Activated T-cell treated with anti-CD3 and anti-CD28 coated beads for 24 hours (primary cell): ENCODE results near the gene YARS1.

ENCODE experiments used
- DNase-seq: peaks from one replicate; pipeline ENCODE4 v3.0.0-alpha.2; 2020; ENCODE audit warnings: low read depth

YARS1 gene

DNA sequence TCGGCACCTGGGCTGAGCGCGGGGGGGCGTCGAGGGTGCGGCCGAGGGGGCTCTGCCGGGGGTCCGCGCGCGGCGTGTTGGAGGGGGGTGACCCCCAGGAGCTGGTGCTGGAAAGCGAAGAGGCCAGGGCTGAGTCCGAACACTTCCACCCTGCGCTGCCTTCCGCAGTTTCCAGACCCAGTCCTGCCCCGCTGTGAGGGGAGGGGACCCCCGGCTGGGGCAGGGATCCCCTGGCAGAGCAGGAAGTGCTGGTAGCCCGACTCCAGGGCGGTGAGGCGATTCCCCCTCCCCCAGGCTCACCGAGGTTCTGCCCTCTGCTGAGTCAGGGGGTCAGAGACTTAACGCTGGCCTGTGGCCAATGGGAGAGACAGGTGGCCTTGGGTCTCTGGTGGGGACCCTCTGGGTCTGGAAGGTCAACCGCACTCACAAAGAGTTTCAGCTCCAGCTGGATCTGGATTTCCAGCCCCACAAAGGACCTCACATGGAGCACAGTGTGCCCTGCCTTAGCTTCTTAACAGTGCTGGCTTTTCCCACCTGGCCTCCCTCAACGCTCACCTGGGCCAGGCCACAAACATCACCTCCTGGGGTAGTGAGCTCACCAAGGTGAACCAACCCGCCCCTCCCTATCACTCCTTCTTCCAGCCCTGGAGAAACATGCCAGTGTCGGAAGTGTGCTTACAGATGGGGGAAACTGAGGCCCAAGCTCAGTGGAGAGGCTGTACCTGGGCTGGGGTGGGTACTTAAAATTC is 74.8 kb downstream of the YARS1 start:
- DNase-seq, result no peak

DNA sequence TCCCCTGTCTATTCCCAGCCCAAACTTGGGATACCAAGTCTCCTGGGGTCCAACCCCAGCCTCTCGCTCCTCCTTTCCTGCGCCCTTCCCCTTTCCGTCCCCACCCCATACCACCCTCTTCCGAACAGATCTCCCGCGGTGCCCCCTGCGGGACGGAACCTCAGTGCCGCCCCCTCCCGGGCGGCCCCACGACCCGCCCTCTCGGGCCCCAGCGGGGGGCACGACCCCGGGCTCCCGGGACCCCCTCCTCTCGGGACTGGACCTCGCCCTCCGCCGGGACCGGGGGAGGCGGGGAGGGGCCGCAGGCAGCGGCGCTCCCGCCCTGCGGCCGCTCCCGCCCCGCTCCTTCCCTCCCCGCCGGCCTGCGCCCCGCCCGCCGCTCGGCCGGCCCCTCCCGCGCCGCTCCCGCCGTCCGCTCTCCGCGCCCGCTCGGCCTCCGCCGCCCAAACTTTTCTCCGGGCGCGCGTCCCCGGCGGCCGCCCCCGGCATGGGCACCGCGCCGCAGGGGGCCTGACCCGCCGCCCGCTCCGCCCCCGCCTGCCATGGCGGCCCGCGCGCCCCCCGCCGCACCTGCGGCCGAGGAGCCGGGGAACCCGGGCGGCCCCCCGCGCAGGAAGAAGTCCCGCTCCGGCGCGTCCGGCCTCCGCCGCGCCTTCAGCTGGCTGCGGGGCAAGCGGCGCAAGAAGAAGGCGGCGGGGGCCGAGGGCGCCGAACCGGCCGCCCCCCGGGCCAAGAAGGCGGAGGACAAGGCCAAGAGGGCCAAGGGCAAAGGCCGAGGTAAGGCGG is 75.6 kb downstream of the YARS1 start:
- DNase-seq, result no peak

DNA sequence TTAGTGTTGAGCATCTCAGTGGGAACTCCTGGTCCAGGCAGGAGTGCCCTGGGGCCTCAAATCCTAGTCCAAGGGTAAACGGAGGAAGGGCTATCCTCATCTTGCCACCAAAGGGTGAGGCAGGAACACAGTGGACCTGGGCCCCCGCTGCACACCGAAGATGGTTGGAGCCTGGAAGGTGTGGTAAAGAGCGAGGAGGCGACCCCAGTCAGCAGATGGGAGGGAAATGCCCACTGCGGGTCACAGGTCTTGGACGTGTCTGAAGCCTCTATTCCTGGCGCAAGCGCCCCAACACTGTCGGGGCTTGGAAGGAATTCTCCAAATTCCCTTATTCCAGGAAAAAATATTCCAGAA is 76.1 kb downstream of the YARS1 start:
- no peak for DNase-seq

DNA sequence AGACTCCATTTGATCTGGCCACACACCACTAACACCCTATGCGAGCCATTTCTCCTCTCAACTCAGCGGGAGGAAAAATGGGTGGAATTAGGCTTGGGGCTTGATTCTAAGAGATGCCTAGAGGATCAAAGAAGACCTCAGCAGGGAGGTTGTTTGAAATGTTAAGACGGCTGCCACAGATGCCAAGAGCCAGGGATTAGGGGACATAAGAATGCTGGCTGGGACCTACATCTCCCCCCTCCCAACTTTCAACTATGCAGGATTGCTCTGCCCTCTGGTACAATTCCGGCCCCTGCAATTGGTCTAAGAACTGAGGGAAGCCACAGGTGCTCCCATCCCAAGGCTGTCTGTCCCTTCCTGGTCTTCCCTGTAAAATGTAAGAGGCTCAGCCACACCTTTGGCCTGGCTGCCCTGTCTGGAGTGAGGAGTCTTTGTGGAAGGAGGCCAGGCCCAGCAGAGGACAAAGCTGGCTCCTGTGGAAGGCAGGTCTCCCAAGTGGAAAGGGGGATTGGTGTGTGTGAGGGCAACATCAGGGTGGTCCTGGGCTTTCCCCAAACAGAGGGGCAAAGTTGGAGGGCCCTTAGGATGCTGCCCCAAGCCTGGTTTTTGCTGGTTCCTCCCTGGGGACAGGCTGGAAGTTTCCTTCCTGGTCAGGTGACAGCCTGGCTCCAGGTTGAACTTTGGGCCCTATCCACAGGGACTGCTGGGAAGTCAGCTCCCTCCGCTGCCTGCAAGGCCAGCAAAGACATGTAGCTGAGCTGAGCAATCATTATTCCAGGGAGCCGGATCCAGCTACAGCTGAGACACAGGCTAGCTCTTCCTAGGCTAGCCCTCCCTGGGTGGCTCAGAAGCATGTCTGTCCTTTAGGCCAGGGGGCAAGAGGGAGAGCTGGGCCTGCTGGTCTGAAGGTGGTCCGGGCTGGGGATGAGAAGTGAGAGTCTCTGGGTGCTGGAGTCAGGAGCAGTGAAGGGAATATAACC is 80.1 kb downstream of the YARS1 start:
- no peak for DNase-seq

DNA sequence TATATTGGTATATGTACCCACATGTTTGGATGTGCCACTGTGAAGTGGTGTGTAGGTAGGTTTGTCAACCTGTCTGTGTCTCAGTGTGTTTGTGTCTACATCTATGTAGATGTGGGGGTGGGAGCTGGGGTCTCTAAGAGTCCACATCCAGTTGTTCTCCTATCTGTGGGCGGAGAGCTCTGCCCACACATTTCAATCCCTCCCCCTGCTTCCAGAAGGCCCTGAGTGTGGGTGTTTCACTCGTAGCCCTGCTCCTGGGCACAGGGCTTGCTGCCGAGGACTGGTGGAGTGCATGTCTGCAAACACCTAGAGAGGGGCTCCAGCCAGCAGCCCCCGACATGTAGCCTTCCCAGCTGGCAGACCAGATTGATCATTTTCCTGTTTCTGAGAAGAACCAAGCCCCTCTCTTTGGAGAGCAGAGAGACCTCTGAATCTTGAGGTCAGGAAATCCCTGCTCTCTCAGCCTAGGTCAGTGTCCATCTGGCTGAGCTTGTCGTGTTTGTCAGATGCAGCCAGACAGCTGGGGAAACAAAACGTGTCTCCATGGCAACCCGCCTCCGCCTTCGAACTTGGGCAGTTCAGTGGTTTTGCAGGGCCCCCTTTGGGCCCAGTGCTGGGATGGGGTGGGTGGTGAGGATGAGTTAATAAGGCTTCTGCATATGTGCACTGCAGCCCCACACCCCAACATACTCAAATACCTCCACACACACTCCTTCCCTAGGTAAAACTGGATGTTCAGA is 83.4 kb downstream of the YARS1 start:
- DNase-seq, result no peak

DNA sequence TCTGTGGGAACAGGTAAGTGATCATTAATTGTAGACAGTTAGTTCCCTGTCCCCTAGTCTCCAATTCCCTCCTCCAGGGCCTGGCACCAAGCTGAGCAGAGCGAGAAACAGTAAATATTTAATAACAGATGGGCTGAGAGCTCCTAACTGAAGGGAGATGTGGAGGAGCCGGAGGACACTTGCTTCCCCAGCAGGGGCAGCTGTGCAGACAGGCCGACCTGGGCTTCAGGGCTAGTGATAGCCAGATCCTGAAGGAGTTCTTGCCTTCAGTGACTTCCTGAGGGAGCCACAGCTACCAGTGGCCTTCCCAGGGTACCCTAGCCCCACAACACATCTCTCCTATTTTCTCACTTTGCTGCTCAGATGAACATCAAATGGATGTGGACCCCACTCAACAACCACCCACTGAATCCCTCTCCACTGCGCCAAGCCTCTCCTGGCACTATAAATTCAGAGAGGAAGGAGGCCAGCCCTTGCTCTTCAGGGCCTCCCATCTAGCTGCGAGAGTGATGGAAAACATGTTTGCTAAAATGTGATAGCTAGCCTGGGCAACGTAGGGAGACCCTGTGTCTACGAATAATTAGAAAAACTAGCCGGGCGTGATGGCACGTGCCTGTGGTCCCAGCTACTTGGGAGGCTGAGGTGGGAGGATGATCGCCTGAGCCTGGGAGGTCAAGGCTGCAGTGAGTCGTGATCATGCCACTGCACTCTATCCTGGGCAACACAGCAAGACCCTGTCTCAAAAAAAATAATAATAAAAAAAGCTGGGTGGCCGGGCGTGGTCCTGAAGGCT is 87.7 kb downstream of the YARS1 start:
- no peak for DNase-seq

DNA sequence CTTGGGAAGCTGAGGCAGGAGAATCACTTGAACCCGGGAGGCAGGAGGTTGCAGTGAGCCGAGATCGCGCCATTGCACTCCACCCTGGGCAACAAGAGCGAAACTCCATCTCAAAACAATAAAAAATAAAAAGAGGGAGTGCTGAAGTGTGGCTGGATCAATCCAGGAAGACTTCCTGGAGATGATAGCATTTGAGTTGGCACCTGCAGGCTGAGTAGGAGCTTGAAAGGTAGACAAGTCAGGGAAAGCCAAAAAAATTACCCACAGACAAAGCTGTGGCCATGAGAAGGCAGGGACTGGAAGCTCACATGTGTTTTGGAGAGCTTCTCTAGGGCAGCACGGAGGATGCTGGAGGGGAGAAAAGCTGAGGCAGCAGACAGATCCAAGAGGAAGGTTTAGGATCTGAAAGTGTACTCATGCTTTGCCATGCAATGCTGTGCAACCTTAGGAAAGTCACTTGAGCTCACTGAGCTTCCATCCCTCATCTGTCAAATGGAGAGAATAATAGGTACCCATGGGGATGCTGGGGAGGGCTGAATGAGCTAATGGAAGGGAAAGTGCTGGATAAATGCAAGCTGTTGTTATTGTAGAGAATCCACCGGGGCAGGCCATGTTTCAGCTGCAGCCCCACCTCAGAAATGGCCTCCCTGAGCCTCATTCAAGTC is 88.6 kb downstream of the YARS1 start:
- DNase-seq, result no peak

DNA sequence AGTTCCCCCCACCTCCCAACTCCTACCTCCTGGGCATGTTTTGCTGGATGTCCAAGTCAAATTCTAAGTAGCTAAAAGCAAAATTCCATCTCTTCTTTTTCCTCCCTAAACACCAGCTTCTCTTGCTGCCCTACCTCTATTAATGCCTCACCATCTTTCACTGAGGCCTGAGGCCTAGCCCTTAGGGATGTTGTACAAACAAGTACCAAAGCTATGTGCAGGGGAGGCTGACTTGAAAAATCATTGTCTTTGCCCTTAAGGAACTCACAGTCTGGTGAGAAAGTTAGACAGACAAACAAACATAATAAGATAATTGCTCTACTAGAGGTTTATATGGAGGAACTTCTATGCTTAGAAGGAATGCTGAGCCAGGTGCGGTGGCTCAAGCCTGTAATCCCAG is 89.3 kb downstream of the YARS1 start:
- no peak for DNase-seq

DNA sequence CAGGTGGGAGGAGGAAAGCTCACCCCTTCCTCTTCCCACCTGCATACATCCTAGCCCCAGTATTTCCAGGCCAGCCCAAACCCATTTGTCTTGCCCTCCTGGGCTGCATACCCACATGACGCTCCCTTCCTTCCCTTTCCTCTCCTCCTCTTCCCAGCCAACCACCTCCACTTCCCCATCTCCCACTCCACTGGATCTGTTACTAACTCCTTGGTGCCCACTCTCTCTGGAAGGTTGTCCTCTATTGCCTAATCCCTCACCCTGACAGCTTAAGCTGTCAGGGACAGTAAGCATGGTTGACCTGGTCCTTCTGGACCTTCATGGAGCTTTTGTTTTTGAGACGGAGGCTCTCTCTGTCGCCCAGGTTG is 91.6 kb downstream of the YARS1 start:
- DNase-seq, result no peak
